GM13976 (cell line): ENCODE measurements around the gene OR12D2.

Experiments
- DNase-seq: peaks from one replicate; pipeline ENCODE4 v3.0.0; 2012; ENCODE audit warnings: low spot score
- in situ Hi-C: fragments of 300-500 bp; cut with MboI; formaldehyde crosslinking; loops from one replicate; pipeline ENCODE4 v1.12.0; 2022; ENCODE audit warnings: low sequenced_read_pairs, mixed read lengths, inconsistent platforms; ENCODE audit not compliant: unreplicated experiment
- TF ChIP-seq, protein P1 (sequence below): IDR thresholded peaks from 2 replicates; pipeline ENCODE4 v1.5.1; 2012; ENCODE audit warnings: borderline replicate concordance, mild to moderate bottlenecking; ENCODE audit not compliant: insufficient read depth; ENCODE audit errors: extremely low read depth, missing control alignments, control extremely low read depth

Gene OR12D2

DNA sequence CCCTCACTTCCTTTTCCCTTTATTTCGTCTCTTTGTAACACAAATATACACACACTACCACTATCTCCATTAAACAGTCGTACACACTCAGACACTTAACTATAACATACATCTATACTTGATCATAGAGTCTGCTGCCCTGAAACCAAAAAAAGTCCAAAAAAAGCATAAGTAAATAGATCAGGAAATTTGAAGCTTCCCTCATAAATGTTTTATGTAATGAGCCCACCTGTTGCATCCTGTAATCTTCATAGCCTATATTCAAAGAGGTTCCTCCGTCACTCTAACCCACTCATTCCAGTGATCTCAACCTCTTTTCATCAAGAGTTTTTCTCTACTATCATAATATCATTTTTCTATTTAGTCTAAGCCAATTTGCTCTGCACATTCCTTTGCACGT lies 6.9 kb upstream of the OR12D2 start:
- TF ChIP-seq, protein P1, sequence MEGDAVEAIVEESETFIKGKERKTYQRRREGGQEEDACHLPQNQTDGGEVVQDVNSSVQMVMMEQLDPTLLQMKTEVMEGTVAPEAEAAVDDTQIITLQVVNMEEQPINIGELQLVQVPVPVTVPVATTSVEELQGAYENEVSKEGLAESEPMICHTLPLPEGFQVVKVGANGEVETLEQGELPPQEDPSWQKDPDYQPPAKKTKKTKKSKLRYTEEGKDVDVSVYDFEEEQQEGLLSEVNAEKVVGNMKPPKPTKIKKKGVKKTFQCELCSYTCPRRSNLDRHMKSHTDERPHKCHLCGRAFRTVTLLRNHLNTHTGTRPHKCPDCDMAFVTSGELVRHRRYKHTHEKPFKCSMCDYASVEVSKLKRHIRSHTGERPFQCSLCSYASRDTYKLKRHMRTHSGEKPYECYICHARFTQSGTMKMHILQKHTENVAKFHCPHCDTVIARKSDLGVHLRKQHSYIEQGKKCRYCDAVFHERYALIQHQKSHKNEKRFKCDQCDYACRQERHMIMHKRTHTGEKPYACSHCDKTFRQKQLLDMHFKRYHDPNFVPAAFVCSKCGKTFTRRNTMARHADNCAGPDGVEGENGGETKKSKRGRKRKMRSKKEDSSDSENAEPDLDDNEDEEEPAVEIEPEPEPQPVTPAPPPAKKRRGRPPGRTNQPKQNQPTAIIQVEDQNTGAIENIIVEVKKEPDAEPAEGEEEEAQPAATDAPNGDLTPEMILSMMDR = no peak
- DNase-seq = no peak
- in situ Hi-C loops = no loop called here

DNA sequence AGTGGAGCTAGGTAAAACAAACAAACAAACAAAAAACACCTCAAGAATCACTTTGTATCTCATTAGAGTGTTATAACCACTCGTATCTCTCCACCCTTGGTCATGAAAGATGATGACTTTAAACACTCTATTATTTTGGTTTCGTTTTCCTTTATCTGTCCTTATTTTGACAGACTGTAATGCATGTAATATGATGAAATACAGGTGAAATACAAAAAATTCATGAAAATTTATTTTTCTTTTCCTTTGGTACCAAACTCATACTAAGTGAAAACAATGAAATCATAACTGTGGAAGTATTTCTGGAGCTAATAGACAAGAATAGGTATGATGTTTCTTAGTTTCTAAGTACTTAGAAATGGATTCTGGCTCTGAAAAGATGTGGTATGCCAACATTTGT lies 4.1 kb downstream of the OR12D2 start:
- DNase-seq = no peak
- TF ChIP-seq, protein P1 = no peak
- in situ Hi-C loops = no loop called here

DNA sequence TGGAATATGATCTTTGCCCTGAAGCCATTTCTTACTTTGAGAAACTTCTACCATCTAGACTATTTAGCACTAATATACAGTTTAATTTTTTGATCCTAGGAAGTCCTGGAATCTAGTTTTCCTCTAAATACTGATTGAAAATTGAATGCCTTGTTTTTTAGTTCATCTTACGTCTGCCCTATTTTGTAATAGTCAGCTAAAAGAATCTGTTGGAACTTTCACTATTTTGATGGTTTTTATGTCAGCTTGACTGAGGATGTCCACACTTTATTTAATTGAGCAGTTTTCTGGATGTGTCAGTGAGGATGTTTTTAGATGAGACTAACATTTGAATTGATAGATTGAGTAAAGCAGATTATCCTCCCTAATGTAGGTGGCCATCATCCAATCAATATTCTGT lies 8.4 kb downstream of the OR12D2 start:
- TF ChIP-seq, protein P1 = no peak
- DNase-seq = no peak
- in situ Hi-C loops = no loop called here

DNA sequence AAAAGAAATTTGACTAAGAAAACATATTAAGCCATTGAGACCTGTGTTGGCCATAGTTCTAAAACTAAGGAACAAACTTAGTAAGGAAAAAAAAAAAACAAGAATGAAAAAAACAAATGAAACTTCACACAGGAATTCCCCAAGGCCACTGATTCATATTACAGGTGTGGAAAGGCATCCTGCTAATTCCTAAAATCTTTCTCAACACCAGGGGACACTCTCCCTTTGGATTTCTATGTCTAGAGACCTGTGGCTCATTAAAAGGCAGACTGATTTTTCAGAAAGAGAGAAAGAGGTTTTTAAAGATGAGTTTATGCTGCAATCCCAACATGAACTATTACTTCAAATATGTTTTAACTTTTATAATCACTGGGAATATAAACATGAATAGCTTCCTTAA lies 19.2 kb downstream of the OR12D2 start, which contains the start of gene OR12D1:
Gene OR12D1, plus strand, starts transcription at position 341 of the 400 bp plus-strand sequence.
- no peak for DNase-seq
- TF ChIP-seq, protein P1 = no peak
- in situ Hi-C loops = no loop called here

DNA sequence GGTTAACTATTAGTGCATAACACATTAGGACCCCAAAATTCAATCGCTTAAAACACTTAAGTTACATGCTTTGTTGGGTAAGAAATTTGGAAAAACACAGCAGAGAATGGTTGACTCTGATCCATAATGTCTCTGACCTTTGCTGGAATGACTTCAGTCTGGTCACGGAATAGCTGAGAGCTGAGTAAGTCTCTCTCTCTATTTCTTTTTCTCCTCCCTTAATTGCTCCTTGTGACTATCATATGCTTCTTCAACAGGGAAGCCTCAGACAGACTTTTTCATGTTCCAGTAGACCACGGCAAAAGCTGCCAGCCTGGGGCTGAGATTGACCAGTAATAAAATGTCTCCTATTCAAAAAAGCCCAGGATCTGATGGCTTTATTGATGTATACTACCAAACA lies 24.1 kb downstream of the OR12D2 start:
- in situ Hi-C loops = no loop called here
- TF ChIP-seq, protein P1 = no peak
- no peak for DNase-seq

DNA sequence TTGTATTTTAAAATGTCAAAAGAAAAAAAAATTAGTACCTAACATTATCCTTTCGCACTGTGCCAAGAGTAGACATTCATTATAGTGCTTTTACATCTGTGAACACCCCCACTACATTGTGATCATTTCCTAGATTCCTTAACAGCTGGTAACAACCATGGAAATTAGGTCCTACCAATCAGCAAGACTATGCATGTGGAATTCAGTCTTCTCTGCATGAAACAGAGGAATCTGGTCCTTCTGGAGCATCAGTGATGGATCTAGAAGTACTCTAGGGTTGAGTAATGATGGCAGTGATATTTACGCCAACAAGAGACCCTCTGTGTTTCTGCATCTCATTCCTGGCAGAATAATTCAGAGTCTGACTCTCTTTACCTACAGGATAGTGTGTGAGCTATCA lies 28.7 kb downstream of the OR12D2 start:
- no peak for DNase-seq
- in situ Hi-C loops = no loop called here
- TF ChIP-seq, protein P1 = no peak

DNA sequence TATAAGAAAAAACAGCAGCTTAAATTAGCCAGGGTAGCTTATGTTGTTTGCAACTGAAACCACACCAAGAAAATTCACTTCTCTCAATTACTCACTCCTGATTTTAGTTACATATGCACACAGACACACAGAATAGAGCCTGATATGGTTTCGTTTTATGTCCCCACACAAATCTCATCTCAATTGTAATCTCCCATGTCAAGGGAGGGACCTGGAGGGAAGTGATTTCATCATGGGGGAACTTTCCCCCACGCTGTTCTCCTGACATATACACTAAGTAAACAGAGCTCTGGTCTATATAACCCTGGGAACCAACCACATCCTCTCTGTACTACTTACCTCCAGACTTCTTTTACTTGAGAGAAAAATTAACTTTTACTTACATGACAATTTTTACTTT lies 29.1 kb downstream of the OR12D2 start:
- TF ChIP-seq, protein P1 = no peak
- DNase-seq = no peak
- in situ Hi-C loops = no loop called here
